PC-9 (cell line): Measurements from ENCODE around the gene CTBS.

Experiments
- EZH2 ChIP-seq: fragments of 200-600 bp; sonication (generic); IDR thresholded peaks from 2 replicates; pipeline ENCODE4 v1.8.0; 2017; ENCODE audit warnings: antibody characterized with exemption, low read depth
- TF ChIP-seq, protein P1 (sequence below): fragments of 200-600 bp; sonication (generic); conservative IDR thresholded peaks from 2 replicates; pipeline ENCODE4 v1.6.1; 2017; ENCODE audit warnings: mixed run types, antibody characterized with exemption, mild to moderate bottlenecking, moderate library complexity

DNA sequence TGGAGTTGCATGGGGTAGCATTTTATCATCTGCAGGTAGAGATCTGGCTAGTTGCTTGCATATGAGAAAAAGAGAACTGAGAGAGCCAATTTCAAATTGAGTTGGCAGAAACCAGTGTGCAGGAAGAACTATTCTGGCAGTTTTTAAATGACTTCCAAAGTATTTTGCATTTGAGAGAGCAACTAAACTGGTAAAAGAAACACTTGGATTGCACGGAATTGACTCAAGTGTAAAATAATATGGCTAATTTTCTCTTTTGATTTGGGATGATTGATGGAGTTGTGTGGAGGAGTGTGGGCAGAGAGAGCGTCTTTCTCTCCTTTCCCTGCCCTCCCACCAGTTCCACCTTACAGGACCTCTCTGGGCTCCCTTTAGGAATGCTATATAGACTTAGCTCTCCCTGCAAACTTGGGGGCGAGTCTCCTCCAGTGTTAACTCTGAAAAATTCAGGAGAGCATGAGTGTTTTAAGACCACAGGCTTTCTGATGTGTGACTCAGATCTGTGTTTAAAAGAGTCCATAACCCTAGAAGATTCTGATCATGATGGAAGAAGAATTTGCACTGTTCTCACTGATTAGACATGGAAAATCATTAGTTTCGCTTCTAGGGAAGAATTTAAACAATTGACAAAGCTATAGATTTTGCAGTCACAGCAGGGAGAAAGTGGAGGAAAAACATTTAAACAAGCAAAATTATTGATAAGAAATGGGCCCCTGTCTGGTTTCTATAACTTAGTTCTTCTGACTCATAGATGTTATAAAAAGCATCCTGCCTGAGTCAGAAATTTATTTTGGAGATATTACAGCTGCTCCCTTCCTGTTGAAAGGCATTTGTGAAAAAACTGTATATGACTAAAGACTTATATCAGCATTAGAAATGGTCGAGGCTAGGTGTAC lies 24.9 kb upstream of the CTBS start:
- TF ChIP-seq, protein P1, sequence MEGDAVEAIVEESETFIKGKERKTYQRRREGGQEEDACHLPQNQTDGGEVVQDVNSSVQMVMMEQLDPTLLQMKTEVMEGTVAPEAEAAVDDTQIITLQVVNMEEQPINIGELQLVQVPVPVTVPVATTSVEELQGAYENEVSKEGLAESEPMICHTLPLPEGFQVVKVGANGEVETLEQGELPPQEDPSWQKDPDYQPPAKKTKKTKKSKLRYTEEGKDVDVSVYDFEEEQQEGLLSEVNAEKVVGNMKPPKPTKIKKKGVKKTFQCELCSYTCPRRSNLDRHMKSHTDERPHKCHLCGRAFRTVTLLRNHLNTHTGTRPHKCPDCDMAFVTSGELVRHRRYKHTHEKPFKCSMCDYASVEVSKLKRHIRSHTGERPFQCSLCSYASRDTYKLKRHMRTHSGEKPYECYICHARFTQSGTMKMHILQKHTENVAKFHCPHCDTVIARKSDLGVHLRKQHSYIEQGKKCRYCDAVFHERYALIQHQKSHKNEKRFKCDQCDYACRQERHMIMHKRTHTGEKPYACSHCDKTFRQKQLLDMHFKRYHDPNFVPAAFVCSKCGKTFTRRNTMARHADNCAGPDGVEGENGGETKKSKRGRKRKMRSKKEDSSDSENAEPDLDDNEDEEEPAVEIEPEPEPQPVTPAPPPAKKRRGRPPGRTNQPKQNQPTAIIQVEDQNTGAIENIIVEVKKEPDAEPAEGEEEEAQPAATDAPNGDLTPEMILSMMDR = no peak
- TF ChIP-seq EZH2 = no peak
